ENCODE measurements around the gene ZNF423. TPM values are rescaled to one million over a fixed set of nuclear protein-coding genes. Genes with fewer than 3 reads are reported as not detected.

ZNF423 gene
- total RNA-seq, 1 donor from 2014 or later, result 10.6 TPM

DNA sequence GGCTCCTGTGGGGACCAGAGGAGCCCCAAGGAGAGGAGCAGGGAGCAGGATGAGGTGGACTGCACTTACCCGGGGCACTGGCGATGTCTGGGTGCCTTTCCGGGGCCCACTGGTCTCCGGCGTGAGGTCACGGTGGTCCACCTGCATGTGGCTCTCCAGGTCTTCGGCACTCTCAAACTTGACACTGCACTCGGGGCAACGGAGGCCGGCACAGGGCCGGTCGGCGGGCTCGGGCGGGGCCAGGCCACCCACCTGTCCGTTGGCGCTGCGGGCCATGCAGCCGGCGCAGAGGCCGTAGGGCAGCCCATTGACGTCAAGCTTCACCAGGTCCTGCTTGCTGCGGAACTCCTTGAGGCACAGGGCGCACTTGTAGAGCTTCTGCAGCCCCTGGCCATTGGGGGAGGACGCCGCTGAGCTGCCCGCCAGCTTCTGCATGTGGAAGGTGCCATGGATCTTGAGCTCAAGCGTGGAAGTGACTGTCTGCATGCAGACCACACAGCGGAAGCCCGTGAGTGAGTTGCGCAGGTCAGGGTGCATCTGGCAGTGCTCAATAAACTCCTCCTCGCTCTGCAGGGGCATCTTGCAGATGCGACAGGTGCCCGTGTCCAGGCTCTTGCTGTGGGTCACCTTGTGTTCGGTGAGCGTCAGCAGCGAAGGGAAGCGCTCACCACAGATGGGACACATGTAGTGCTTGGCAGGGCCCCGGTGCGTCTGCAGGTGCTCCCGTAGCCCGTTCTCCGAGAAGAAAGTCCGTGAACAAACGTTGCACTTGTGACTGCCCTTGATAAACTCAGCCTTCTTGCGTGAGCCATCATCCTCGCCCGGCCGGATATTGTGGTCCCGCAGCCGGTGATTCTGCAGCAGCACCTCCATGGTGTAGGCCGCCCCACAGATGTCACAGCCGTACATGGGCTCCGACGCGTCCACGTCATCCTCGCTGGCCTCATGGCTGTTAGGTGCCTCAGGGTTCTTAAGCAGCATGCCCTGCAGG, 220.0 kb downstream of the ZNF423 start:
- Mint-ChIP-seq H3K9me3 (ENCODE audit: unreplicated experiment) (peaks cover 2% of the 10 kb centered on the region), H3K27ac (ENCODE audit: unreplicated experiment) (no peak overlapping the region), H3K4me3 (ENCODE audit: unreplicated experiment) (no peak overlapping the region), H3K36me3 (ENCODE audit: low read depth, unreplicated experiment) (peaks cover 30% of the 10 kb centered on the region), H3K4me1 (ENCODE audit: low read depth, unreplicated experiment) (peaks cover 20% of the 10 kb centered on the region), H3K27me3 (ENCODE audit: low read depth, unreplicated experiment) (no peaks in the 10 kb centered on the region)
- Histone ChIP-seq H2AFZ (ENCODE audit: low read depth, low read length) (no peak overlapping the region), H3K79me2 (ENCODE audit: insufficient read depth, low read length) (no peaks in the 10 kb centered on the region), H4K20me1 (ENCODE audit: insufficient read depth, low read length) (no peaks in the 10 kb centered on the region), H3K27me3 (ENCODE audit: insufficient read depth, low read length) (no peaks in the 10 kb centered on the region), H3K4me1 (ENCODE audit: insufficient read depth, low read length) (peaks cover 20% of the 10 kb centered on the region), H3K9ac (ENCODE audit: low read length) (no peak overlapping the region), H3K36me3 (ENCODE audit: insufficient read depth, low read length) (no peaks in the 10 kb centered on the region), H3K4me2 (ENCODE audit: low read length) (no peak overlapping the region), H3K9me3 (ENCODE audit: insufficient read depth, low read depth, low read length) (no peaks in the 10 kb centered on the region), H3K27ac (ENCODE audit: low read depth, low read length) (no peak overlapping the region), H3K4me3 (ENCODE audit: insufficient read depth, low read depth, low read length) (no peak overlapping the region)
- DNase-seq (ENCODE audit: low read depth) (no peak), FAIRE-seq (no peak)
- no peak for TF ChIP-seq EZH2 (IDR thresholded peaks at IDR 0.05; ENCODE audit: insufficient read depth, low read length)
- TF ChIP-seq, protein P1, sequence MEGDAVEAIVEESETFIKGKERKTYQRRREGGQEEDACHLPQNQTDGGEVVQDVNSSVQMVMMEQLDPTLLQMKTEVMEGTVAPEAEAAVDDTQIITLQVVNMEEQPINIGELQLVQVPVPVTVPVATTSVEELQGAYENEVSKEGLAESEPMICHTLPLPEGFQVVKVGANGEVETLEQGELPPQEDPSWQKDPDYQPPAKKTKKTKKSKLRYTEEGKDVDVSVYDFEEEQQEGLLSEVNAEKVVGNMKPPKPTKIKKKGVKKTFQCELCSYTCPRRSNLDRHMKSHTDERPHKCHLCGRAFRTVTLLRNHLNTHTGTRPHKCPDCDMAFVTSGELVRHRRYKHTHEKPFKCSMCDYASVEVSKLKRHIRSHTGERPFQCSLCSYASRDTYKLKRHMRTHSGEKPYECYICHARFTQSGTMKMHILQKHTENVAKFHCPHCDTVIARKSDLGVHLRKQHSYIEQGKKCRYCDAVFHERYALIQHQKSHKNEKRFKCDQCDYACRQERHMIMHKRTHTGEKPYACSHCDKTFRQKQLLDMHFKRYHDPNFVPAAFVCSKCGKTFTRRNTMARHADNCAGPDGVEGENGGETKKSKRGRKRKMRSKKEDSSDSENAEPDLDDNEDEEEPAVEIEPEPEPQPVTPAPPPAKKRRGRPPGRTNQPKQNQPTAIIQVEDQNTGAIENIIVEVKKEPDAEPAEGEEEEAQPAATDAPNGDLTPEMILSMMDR (IDR thresholded peaks at IDR 0.05; ENCODE audit: insufficient read depth, low read depth, low read length), result no peak

DNA sequence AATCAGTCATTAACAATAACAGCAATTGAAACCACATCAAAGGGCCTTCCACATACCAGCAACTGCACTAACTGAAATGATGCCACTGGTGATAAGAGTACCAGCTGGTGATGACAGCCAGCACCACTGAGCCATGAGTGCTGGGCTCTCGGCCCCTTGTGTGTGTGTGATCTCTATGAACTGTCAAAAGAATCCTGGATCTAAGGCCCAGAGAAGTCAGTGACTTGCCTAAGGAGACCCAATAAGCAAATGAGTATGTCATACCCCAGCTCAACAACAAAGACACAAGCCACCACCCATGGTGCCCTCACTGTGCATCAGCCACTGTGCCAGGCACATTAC, 220.9 kb downstream of the ZNF423 start:
- TF ChIP-seq EZH2 (IDR thresholded peaks at IDR 0.05; ENCODE audit: insufficient read depth, low read length), result no peak
- TF ChIP-seq, protein P1 (IDR thresholded peaks at IDR 0.05; ENCODE audit: insufficient read depth, low read depth, low read length), result no peak
- Histone ChIP-seq H3K4me3 (ENCODE audit: insufficient read depth, low read depth, low read length) (no peak overlapping the region), H3K4me2 (ENCODE audit: low read length) (no peak overlapping the region), H4K20me1 (ENCODE audit: insufficient read depth, low read length) (no peaks in the 10 kb centered on the region), H3K27me3 (ENCODE audit: insufficient read depth, low read length) (no peaks in the 10 kb centered on the region), H3K9ac (ENCODE audit: low read length) (no peak overlapping the region), H3K4me1 (ENCODE audit: insufficient read depth, low read length) (peaks cover 11% of the 10 kb centered on the region), H3K79me2 (ENCODE audit: insufficient read depth, low read length) (no peaks in the 10 kb centered on the region), H3K27ac (ENCODE audit: low read depth, low read length) (no peak overlapping the region), H2AFZ (ENCODE audit: low read depth, low read length) (no peak overlapping the region), H3K9me3 (ENCODE audit: insufficient read depth, low read depth, low read length) (no peaks in the 10 kb centered on the region), H3K36me3 (ENCODE audit: insufficient read depth, low read length) (no peaks in the 10 kb centered on the region)
- Mint-ChIP-seq H3K27me3 (ENCODE audit: low read depth, unreplicated experiment) (no peaks in the 10 kb centered on the region), H3K4me3 (ENCODE audit: unreplicated experiment) (no peak overlapping the region), H3K36me3 (ENCODE audit: low read depth, unreplicated experiment) (peaks cover 30% of the 10 kb centered on the region), H3K27ac (ENCODE audit: unreplicated experiment) (peak overlapping the region; percentile 41), H3K4me1 (ENCODE audit: low read depth, unreplicated experiment) (peaks cover 18% of the 10 kb centered on the region), H3K9me3 (ENCODE audit: unreplicated experiment) (peaks cover 2% of the 10 kb centered on the region)
- FAIRE-seq (no peak), DNase-seq (ENCODE audit: low read depth) (no peak)

Measured in astrocyte (in vitro differentiated cells and primary cell).